T-helper 1 cell treated with Interleukin-12 subunit alpha and Interleukin-12 subunit beta and Interleukin-4 antibody, amounts not matched to agents 30 μg/mL and 1 μg/mL, for 36 hours (primary cell): ENCODE results near the gene NT5DC3.

Experiments used
- H3K27ac Mint-ChIP-seq: one replicate; pipeline ENCODE4 v1.8.0; 2021; ENCODE audit warnings: mild to moderate bottlenecking, mixed read lengths
- H3K27me3 Mint-ChIP-seq: one replicate; pipeline ENCODE4 v1.8.0; 2021; ENCODE audit warnings: low read depth, mixed read lengths
- H3K36me3 Mint-ChIP-seq: one replicate; pipeline ENCODE4 v1.8.0; 2021; ENCODE audit warnings: low read depth, mixed read lengths
- H3K4me1 Mint-ChIP-seq: one replicate; pipeline ENCODE4 v1.8.0; 2021; ENCODE audit warnings: low read depth, mixed read lengths
- H3K4me3 Mint-ChIP-seq: one replicate; pipeline ENCODE4 v1.8.0; 2021; ENCODE audit warnings: mild to moderate bottlenecking, moderate library complexity, mixed read lengths
- H3K9me3 Mint-ChIP-seq: one replicate; pipeline ENCODE4 v1.8.0; 2021; ENCODE audit warnings: mixed read lengths

Gene NT5DC3

GRCh38 chr12:103727638-103728037, 113.4 kb downstream of the NT5DC3 start:
- Mint-ChIP-seq H3K36me3 (no peaks in the 10 kb centered on the region), H3K27ac (no peak overlapping the region), H3K4me3 (no peak overlapping the region), H3K27me3 (peaks cover 6% of the 10 kb centered on the region), H3K9me3 (no peaks in the 10 kb centered on the region), H3K4me1 (no peaks in the 10 kb centered on the region)

GRCh38 chr12:103725398-103725797, 115.6 kb downstream of the NT5DC3 start:
- no peaks in the 10 kb centered on the region for H3K4me1 Mint-ChIP-seq
- peaks cover 2% of the 10 kb centered on the region for H3K27me3 Mint-ChIP-seq
- no peaks in the 10 kb centered on the region for H3K36me3 Mint-ChIP-seq
- H3K27ac Mint-ChIP-seq: no peak overlapping the region
- H3K9me3 Mint-ChIP-seq: no peaks in the 10 kb centered on the region
- H3K4me3 Mint-ChIP-seq: no peak overlapping the region
